Activated T-cell treated with anti-CD3 and anti-CD28 coated beads, Interleukin-2, amount 50 U/mL, for 72 hours (primary cell): ENCODE results near the gene KLRF2. TPM values are rescaled to one million over a fixed set of nuclear protein-coding genes. Genes with fewer than 3 reads are reported as not detected.

Source experiments
- ATAC-seq, 2 donors: fragments of 150-1000 bp; cut with Tn5 transposase; replicated peaks in 1 of 2; 2 replicates each; pipeline ENCODE4 v1.10.0; 2021; ENCODE audit warnings: moderate library complexity in 2 of 2, mild to moderate bottlenecking in 1 of 2
- DNase-seq, 2 donors: peaks; one replicate each; pipeline ENCODE4 v3.0.0; 2021 to 2022; ENCODE audit warnings: mixed read lengths in 1 of 2
- H3K27ac Mint-ChIP-seq: one replicate; pipeline ENCODE4 v1.8.0; 2022; ENCODE audit warnings: mild to moderate bottlenecking, moderate library complexity, mixed read lengths
- H3K27me3 Mint-ChIP-seq: one replicate; pipeline ENCODE4 v1.8.0; 2022; ENCODE audit warnings: low read depth, mixed read lengths
- H3K36me3 Mint-ChIP-seq, 2 donors: one replicate each; pipeline ENCODE4 v1.8.0; 2022; ENCODE audit warnings: mixed read lengths in 2 of 2, mild to moderate bottlenecking in 1 of 2; ENCODE audit not compliant: insufficient read depth in 2 of 2
- H3K4me1 Mint-ChIP-seq: one replicate; pipeline ENCODE4 v1.8.0; 2022; ENCODE audit warnings: low read depth, mixed read lengths
- H3K4me3 Mint-ChIP-seq, 2 donors: one replicate each; pipeline ENCODE4 v1.8.0; 2022; ENCODE audit warnings: mild to moderate bottlenecking in 2 of 2, mixed read lengths in 2 of 2, moderate library complexity in 2 of 2
- H3K9me3 Mint-ChIP-seq, 2 donors: one replicate each; pipeline ENCODE4 v1.8.0; 2022; ENCODE audit warnings: mixed read lengths in 2 of 2
- total RNA-seq, 2 donors: library from RNA; stranded (reverse); gene quantifications; one replicate each; pipeline ENCODE4 v1.2.3, GENCODE V29; 2022

KLRF2 gene
- total RNA-seq, 2 donors from 2014 or later, result not detected

- H3K36me3 Mint-ChIP-seq, result peaks cover 6 to 10% of the 10 kb centered on the region in 2 donors
These were observed 17.9 kb downstream of the KLRF2 start for GRCh38 chr12:9899209-9899608.

GRCh38 chr12:9900930-9901329 is 19.6 kb downstream of the KLRF2 start:
- peaks cover 6 to 15% of the 10 kb centered on the region in 2 donors for H3K36me3 Mint-ChIP-seq
- ATAC-seq (no peak), DNase-seq (no peak)
- H3K4me1 Mint-ChIP-seq, result peaks cover under 1% of the 10 kb centered on the region
- H3K9me3 Mint-ChIP-seq, result peaks cover 7 to 11% of the 10 kb centered on the region in 2 donors
- no peak overlapping the region for H3K4me3 Mint-ChIP-seq
- no peaks in the 10 kb centered on the region for H3K27me3 Mint-ChIP-seq
- H3K27ac Mint-ChIP-seq, result no peak overlapping the region

More at GRCh38 chr12:9899209-9899608, 17.9 kb downstream of the KLRF2 start:
- Mint-ChIP-seq H3K27ac (no peak overlapping the region), H3K4me3 (no peak overlapping the region), H3K4me1 (no peaks in the 10 kb centered on the region), H3K9me3 (peaks cover 7 to 8% of the 10 kb centered on the region in 2 donors), H3K27me3 (no peaks in the 10 kb centered on the region)
- no peak for DNase-seq
- no peak for ATAC-seq

GRCh38 chr12:9902539-9903228 is 21.4 kb downstream of the KLRF2 start:
- H3K27me3 Mint-ChIP-seq, result no peaks in the 10 kb centered on the region
- peaks cover 7 to 12% of the 10 kb centered on the region in 2 donors for H3K9me3 Mint-ChIP-seq
- H3K4me1 Mint-ChIP-seq, result peaks cover 18% of the 10 kb centered on the region
- no peak overlapping the region for H3K27ac Mint-ChIP-seq
- DNase-seq, result no peak
- H3K36me3 Mint-ChIP-seq, result peaks cover 8 to 15% of the 10 kb centered on the region in 2 donors
- ATAC-seq, result no peak
- H3K4me3 Mint-ChIP-seq, result no peak overlapping the region

GRCh38 chr12:9906873-9907272 is 25.6 kb downstream of the KLRF2 start:
- DNase-seq (peak; percentile 20 to 25), ATAC-seq (peak; percentile 97 to 98)
- Mint-ChIP-seq H3K9me3 (peaks cover 16 to 31% of the 10 kb centered on the region in 2 donors), H3K36me3 (peaks cover 20 to 33% of the 10 kb centered on the region in 2 donors), H3K27me3 (no peaks in the 10 kb centered on the region), H3K4me3 (peak overlapping the region; percentile 59 to 76), H3K27ac (peak overlapping the region; percentile 49), H3K4me1 (peaks cover 24% of the 10 kb centered on the region)

GRCh38 chr12:9907769-9908168 is 26.5 kb downstream of the KLRF2 start:
- ATAC-seq (no peak), DNase-seq (no peak)
- Mint-ChIP-seq H3K27me3 (no peaks in the 10 kb centered on the region), H3K4me1 (peaks cover 27% of the 10 kb centered on the region), H3K9me3 (peaks cover 18 to 28% of the 10 kb centered on the region in 2 donors), H3K36me3 (peaks cover 20 to 33% of the 10 kb centered on the region in 2 donors), H3K27ac (no peak overlapping the region), H3K4me3 (no peak overlapping the region)

- H3K9me3 Mint-ChIP-seq, result peaks cover 17 to 26% of the 10 kb centered on the region in 2 donors
- H3K4me3 Mint-ChIP-seq, result no peak overlapping the region
- no peak for ATAC-seq
- H3K27me3 Mint-ChIP-seq, result no peaks in the 10 kb centered on the region
- H3K4me1 Mint-ChIP-seq, result peaks cover 29% of the 10 kb centered on the region
- H3K27ac Mint-ChIP-seq, result no peak overlapping the region
- no peak for DNase-seq
- peaks cover 19 to 32% of the 10 kb centered on the region in 2 donors for H3K36me3 Mint-ChIP-seq
These were observed 27.1 kb downstream of the KLRF2 start for GRCh38 chr12:9908350-9908749.

- Mint-ChIP-seq H3K27ac (no peak overlapping the region), H3K4me1 (peaks cover 29% of the 10 kb centered on the region), H3K36me3 (peaks cover 19 to 32% of the 10 kb centered on the region in 2 donors), H3K4me3 (no peak overlapping the region), H3K27me3 (no peaks in the 10 kb centered on the region), H3K9me3 (peaks cover 17 to 21% of the 10 kb centered on the region in 2 donors)
- ATAC-seq (no peak), DNase-seq (no peak)
These were observed 28.4 kb downstream of the KLRF2 start for GRCh38 chr12:9909724-9910123.

GRCh38 chr12:9910716-9911421 is 29.6 kb downstream of the KLRF2 start:
- Mint-ChIP-seq H3K36me3 (peaks cover 19 to 29% of the 10 kb centered on the region in 2 donors), H3K4me3 (no peak overlapping the region), H3K9me3 (peaks cover 17 to 21% of the 10 kb centered on the region in 2 donors), H3K4me1 (peaks cover 29% of the 10 kb centered on the region), H3K27ac (no peak overlapping the region), H3K27me3 (no peaks in the 10 kb centered on the region)
- no peak for DNase-seq
- no peak for ATAC-seq

GRCh38 chr12:9911708-9912107 is 30.4 kb downstream of the KLRF2 start:
- DNase-seq (no peak), ATAC-seq (no peak)
- no peak overlapping the region for H3K27ac Mint-ChIP-seq
- H3K9me3 Mint-ChIP-seq, result peaks cover 17 to 20% of the 10 kb centered on the region in 2 donors
- H3K27me3 Mint-ChIP-seq, result no peaks in the 10 kb centered on the region
- peaks cover 20% of the 10 kb centered on the region for H3K4me1 Mint-ChIP-seq
- no peak overlapping the region for H3K4me3 Mint-ChIP-seq
- H3K36me3 Mint-ChIP-seq, result peaks cover 17 to 29% of the 10 kb centered on the region in 2 donors

- DNase-seq (no peak), ATAC-seq (no peak)
- Mint-ChIP-seq H3K27ac (no peak overlapping the region), H3K4me1 (peaks cover 8% of the 10 kb centered on the region), H3K9me3 (peaks cover 0 to 7% of the 10 kb centered on the region in 2 donors), H3K27me3 (no peaks in the 10 kb centered on the region), H3K4me3 (no peak overlapping the region), H3K36me3 (no peaks in the 10 kb centered on the region)
These were observed 38.2 kb downstream of the KLRF2 start for GRCh38 chr12:9919443-9919842.

GRCh38 chr12:9920451-9920850 is 39.2 kb downstream of the KLRF2 start:
- DNase-seq, result no peak
- no peak for ATAC-seq
- H3K27ac Mint-ChIP-seq, result no peak overlapping the region
- H3K36me3 Mint-ChIP-seq, result no peaks in the 10 kb centered on the region
- H3K27me3 Mint-ChIP-seq, result no peaks in the 10 kb centered on the region
- no peak overlapping the region for H3K4me3 Mint-ChIP-seq
- H3K4me1 Mint-ChIP-seq, result peaks cover 12% of the 10 kb centered on the region
- H3K9me3 Mint-ChIP-seq, result peaks cover 0 to 7% of the 10 kb centered on the region in 2 donors

- H3K36me3 Mint-ChIP-seq, result no peaks in the 10 kb centered on the region
- H3K4me1 Mint-ChIP-seq, result peaks cover 17% of the 10 kb centered on the region
- peaks cover 0 to 7% of the 10 kb centered on the region in 2 donors for H3K9me3 Mint-ChIP-seq
- ATAC-seq (no peak), DNase-seq (no peak)
- no peak overlapping the region for H3K27ac Mint-ChIP-seq
- no peaks in the 10 kb centered on the region for H3K27me3 Mint-ChIP-seq
- no peak overlapping the region for H3K4me3 Mint-ChIP-seq
These were observed 41.1 kb downstream of the KLRF2 start for GRCh38 chr12:9922429-9922828.

GRCh38 chr12:9925705-9926393 is 44.6 kb downstream of the KLRF2 start:
- Mint-ChIP-seq H3K4me1 (peaks cover 23% of the 10 kb centered on the region), H3K27me3 (no peaks in the 10 kb centered on the region), H3K27ac (peak overlapping the region; percentile 18), H3K9me3 (no peaks in the 10 kb centered on the region), H3K4me3 (peak overlapping the region; percentile 64 to 79), H3K36me3 (no peaks in the 10 kb centered on the region)
- peak; percentile 34 to 44 for ATAC-seq
- DNase-seq, result peak; percentile 1 to 19
